Bladder microvascular endothelial cell (primary cell): ENCODE data around the gene MS4A5. TPM values are rescaled to one million over a fixed set of nuclear protein-coding genes. Genes with fewer than 3 reads are reported as not detected.

Experiments
- total RNA-seq: library from RNA; depleted of rRNA; stranded (reverse); fragments of >200 nt; gene quantifications from 2 replicates; pipeline ENCODE4 v1.2.3, GENCODE V29; 2014

Gene MS4A5
- total RNA-seq: not detected in 2 replicates

GRCh38 chr11:60429272-60429671 lies at the start of gene MS4A5:
Gene MS4A5, plus strand, starts transcription at chr11:60429572. Its CDS starts 103 bp downstream, at chr11:60429675.

DNA sequence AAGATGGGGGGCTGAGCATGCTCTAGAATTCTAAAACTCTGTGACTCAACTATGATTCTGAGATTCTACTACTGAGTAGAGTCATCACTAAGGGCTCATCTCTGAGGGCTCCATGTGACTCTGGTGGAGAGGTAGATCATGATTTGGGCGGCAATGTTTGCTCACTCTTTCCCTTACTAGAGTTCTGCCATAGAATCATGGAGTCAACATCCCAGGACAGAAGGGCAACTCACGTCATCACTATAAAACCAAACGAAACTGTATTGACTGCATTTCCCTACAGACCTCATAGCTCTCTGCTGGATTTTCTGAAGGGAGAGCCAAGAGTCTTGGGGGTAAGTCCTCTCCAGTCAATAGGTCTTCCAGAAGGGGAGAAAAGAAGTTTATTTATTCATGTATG lies 33.0 kb upstream of the MS4A5 start, which contains the start of gene MS4A14:
Gene MS4A14, plus strand, starts transcription at position 78 of the 400 bp plus-strand sequence. Its CDS starts 120 bp downstream, at position 198.

DNA sequence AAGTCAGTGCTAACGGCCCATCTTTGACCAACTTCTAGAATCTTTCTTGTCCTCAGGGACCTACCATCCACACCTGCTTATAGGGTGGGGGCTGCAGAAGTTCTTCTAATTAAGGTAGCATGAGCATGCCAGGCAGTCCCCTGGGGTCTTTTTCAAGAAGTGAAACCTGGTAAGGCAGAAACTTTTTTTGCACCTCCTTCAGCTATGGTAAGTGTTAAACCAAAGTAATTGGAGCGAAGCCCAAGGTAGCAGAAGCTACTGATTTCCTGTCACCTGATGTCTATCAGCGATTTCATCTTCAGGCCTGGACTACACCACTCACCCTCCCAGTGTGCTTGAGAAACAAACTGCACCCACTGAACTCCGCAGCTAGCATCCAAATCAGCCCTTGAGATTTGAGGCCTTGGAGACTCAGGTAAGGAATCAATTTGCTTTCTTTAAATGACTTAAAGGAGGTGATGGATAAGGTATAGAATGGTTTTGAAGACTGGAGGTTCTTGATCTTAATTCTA lies 26.2 kb downstream of the MS4A5 start, which contains the start of gene MS4A1:
Gene MS4A1, plus strand, starts transcription at position 317 of the 512 bp plus-strand sequence. CDS start 6,528 bp downstream, outside the sequence.

GRCh38 chr11:60492488-60493009 lies 63.2 kb downstream of the MS4A5 start, which contains the start of gene MS4A12:
Gene MS4A12, plus strand, starts transcription at chr11:60492778. Its CDS starts 4,541 bp downstream, at chr11:60497319.

Other genes with a start within 250 kb of the MS4A5 start
- gene MS4A6A, start 246.5 kb upstream of the MS4A5 start, total RNA-seq: 0.65 and 0.88 TPM in 2 replicates
- not detected in 2 replicates for gene MS4A4E, start 186.4 kb upstream of the MS4A5 start, total RNA-seq
- not detected in 2 replicates for gene MS4A4A, start 148.9 kb upstream of the MS4A5 start, total RNA-seq
- not detected in 2 replicates for gene MS4A6E, start 102.3 kb upstream of the MS4A5 start, total RNA-seq
- not detected in 2 replicates for gene MS4A7, start 51.0 kb upstream of the MS4A5 start, total RNA-seq
- gene MS4A14, start 33.1 kb upstream of the MS4A5 start, total RNA-seq: not detected in 2 replicates
- not detected in 2 replicates for gene MS4A1, start 26.3 kb downstream of the MS4A5 start, total RNA-seq
- gene MS4A12, start 63.2 kb downstream of the MS4A5 start, total RNA-seq: not detected in 2 replicates
- gene MS4A13, start 85.8 kb downstream of the MS4A5 start, total RNA-seq: not detected in 2 replicates